GM13977 (cell line): ENCODE results near the gene HLA-F.

ENCODE experiments used
- DNase-seq: peaks from one replicate; pipeline ENCODE4 v3.0.0; 2012; ENCODE audit warnings: low spot score
- CTCF ChIP-seq: IDR thresholded peaks from 2 replicates; pipeline ENCODE4 v1.5.1; 2012; ENCODE audit warnings: mild to moderate bottlenecking, control low read depth; ENCODE audit not compliant: insufficient read depth; ENCODE audit errors: extremely low read depth, missing control alignments
- in situ Hi-C: fragments of 300-500 bp; cut with MboI; formaldehyde crosslinking; loops from one replicate; pipeline ENCODE4 v1.12.0; 2022; ENCODE audit warnings: low sequenced_read_pairs, low pct_unique_long_range_greater_than_20kb, mixed read lengths, inconsistent platforms; ENCODE audit not compliant: unreplicated experiment

Gene HLA-F

GRCh38 chr6:29763491-29764289, 40.5 kb downstream of the HLA-F start:
- no peak for TF ChIP-seq CTCF
- no peak for DNase-seq
- in situ Hi-C loops, result no loop called here

- in situ Hi-C loops, result no loop called here
- TF ChIP-seq CTCF, result no peak
- DNase-seq, result no peak
Observed at GRCh38 chr6:29764422-29765196, 41.4 kb downstream of the HLA-F start.

GRCh38 chr6:29769336-29769735, 46.1 kb downstream of the HLA-F start:
- no peak for TF ChIP-seq CTCF
- DNase-seq, result no peak
- in situ Hi-C loops, result no loop called here

GRCh38 chr6:29770306-29770705, 47.1 kb downstream of the HLA-F start:
- DNase-seq, result no peak
- no peak for TF ChIP-seq CTCF
- in situ Hi-C loops, result no loop called here

- in situ Hi-C loops, result no loop called here
Observed at GRCh38 chr6:29776684-29777083, 53.5 kb downstream of the HLA-F start.

More at GRCh38 chr6:29776684-29777083, 53.5 kb downstream of the HLA-F start:
- no peak for TF ChIP-seq CTCF
- DNase-seq, result no peak
